ENCODE results near the gene B4GALNT4. TPM values are rescaled to one million over a fixed set of nuclear protein-coding genes. Genes with fewer than 3 reads are reported as not detected.
A peak's percentile ranks its signal among the peaks of the same experiment; 100 is the strongest.

B4GALNT4 gene
- total and polyA plus RNA-seq, 12 donors = 0.09 to 1.7 (median 0.56) TPM; not detected in 3

- Histone ChIP-seq H3K9me3 (no peaks in the 10 kb centered on the region), H3K27ac (no peak overlapping the region), H3K36me3 (no peaks in the 10 kb centered on the region), H3K4me1 (peaks cover 1 to 36% (median 13%) of the 10 kb centered on the region in 9 donors), H3K27me3 (peaks cover 9 to 30% (median 25%) of the 10 kb centered on the region in 7 donors), H3K4me3 (peak overlapping the region in 2 of 10 donors; percentile 2 to 24)
- intact Hi-C loops (cut with DNase I) = no loop called here
- no peak for TF ChIP-seq CTCF (IDR thresholded peaks at IDR 0.05)
- ATAC-seq (no peak), DNase-seq (no peak)
- WGBS, 2 donors = 81 to 84% methylated on average over 13 to 15 of the region's 15 CpGs
These were observed 43.4 kb downstream of the B4GALNT4 start for GRCh38 chr11:412641-413119.

GRCh38 chr11:413120-414081 lies 44.1 kb downstream of the B4GALNT4 start:
- ATAC-seq (no peak), DNase-seq (peak in 1 of 2 donors; percentile 5)
- intact Hi-C loops (cut with DNase I) = no loop called here
- TF ChIP-seq CTCF (IDR thresholded peaks at IDR 0.05) = no peak
- peaks cover 9 to 37% (median 32%) of the 10 kb centered on the region in 7 donors for H3K27me3 ChIP-seq
- WGBS, 2 donors = 48 to 59% methylated on average over 13 of the region's 14 CpGs
- no peaks in the 10 kb centered on the region for H3K36me3 ChIP-seq
- peak overlapping the region in 3 of 10 donors; percentile 2 to 24 (median 8) for H3K4me3 ChIP-seq
- H3K4me1 ChIP-seq = peaks cover 0 to 35% (median 12%) of the 10 kb centered on the region in 9 donors
- peak overlapping the region in 1 of 10 donors; percentile 20 for H3K27ac ChIP-seq
- H3K9me3 ChIP-seq = no peaks in the 10 kb centered on the region

GRCh38 chr11:414318-414857 lies 45.1 kb downstream of the B4GALNT4 start:
- intact Hi-C loops (cut with DNase I) = no loop called here
- no peaks in the 10 kb centered on the region for H3K36me3 ChIP-seq
- H3K27me3 ChIP-seq = peaks cover 9 to 47% (median 37%) of the 10 kb centered on the region in 7 donors
- no peak for TF ChIP-seq CTCF (IDR thresholded peaks at IDR 0.05)
- H3K4me3 ChIP-seq = peak overlapping the region; percentile 37 to 69 (median 54)
- peak overlapping the region in 9 of 10 donors; percentile 43 to 87 (median 79) for H3K27ac ChIP-seq
- peaks cover 0 to 35% (median 12%) of the 10 kb centered on the region in 9 donors for H3K4me1 ChIP-seq
- ATAC-seq (peak in 4 of 8 donors; percentile 1 to 27 (median 8)), DNase-seq (no peak)
- WGBS, 2 donors = 53 to 59% methylated on average over 9 of the region's 9 CpGs
- H3K9me3 ChIP-seq = no peaks in the 10 kb centered on the region

GRCh38 chr11:415640-416041 lies 46.3 kb downstream of the B4GALNT4 start:
- peaks cover 0 to 36% (median 12%) of the 10 kb centered on the region in 9 donors for H3K4me1 ChIP-seq
- intact Hi-C loops (cut with DNase I) = loop anchor here in 1 of 10 donors (2.0 kb wide), 1 partner anchor 33 kb away; no protein-coding TSS in a partner anchor
- peaks cover 9 to 59% (median 48%) of the 10 kb centered on the region in 7 donors for H3K27me3 ChIP-seq
- H3K27ac ChIP-seq = peak overlapping the region; percentile 87 to 97 (median 93)
- no peak for TF ChIP-seq CTCF (IDR thresholded peaks at IDR 0.05)
- H3K4me3 ChIP-seq = peak overlapping the region; percentile 43 to 69 (median 63)
- no peaks in the 10 kb centered on the region for H3K36me3 ChIP-seq
- 59 to 62% methylated on average over 5 of the region's 5 CpGs for WGBS, 2 donors
- ATAC-seq (peak in 4 of 8 donors; percentile 1 to 16 (median 5)), DNase-seq (no peak)
- no peaks in the 10 kb centered on the region for H3K9me3 ChIP-seq

All from heart right ventricle (tissue), 16 donors.